ENCODE measurements around the gene RPS6KA5.

The RPS6KA5 gene

GRCh38 chr14:90891326-90891725 is 169.1 kb downstream of the RPS6KA5 start:
- no peak overlapping the region for H3K4me3 ChIP-seq (ENCODE audit: low read depth, low read length)
- no peak for TF ChIP-seq CTCF (IDR thresholded peaks at IDR 0.05; ENCODE audit: insufficient read depth, low read depth, low read length, missing control alignments)
- no peak for DNase-seq (ENCODE audit: low read depth)

GRCh38 chr14:90890322-90891020 is 170.0 kb downstream of the RPS6KA5 start:
- no peak overlapping the region for H3K4me3 ChIP-seq (ENCODE audit: low read depth, low read length)
- no peak for DNase-seq (ENCODE audit: low read depth)
- no peak for TF ChIP-seq CTCF (IDR thresholded peaks at IDR 0.05; ENCODE audit: insufficient read depth, low read depth, low read length, missing control alignments)

- no peak for DNase-seq (ENCODE audit: low read depth)
- H3K4me3 ChIP-seq (ENCODE audit: low read depth, low read length), result no peak overlapping the region
- TF ChIP-seq CTCF (IDR thresholded peaks at IDR 0.05; ENCODE audit: insufficient read depth, low read depth, low read length, missing control alignments), result no peak
Observed at GRCh38 chr14:90886297-90886815, 174.1 kb downstream of the RPS6KA5 start.

DNA sequence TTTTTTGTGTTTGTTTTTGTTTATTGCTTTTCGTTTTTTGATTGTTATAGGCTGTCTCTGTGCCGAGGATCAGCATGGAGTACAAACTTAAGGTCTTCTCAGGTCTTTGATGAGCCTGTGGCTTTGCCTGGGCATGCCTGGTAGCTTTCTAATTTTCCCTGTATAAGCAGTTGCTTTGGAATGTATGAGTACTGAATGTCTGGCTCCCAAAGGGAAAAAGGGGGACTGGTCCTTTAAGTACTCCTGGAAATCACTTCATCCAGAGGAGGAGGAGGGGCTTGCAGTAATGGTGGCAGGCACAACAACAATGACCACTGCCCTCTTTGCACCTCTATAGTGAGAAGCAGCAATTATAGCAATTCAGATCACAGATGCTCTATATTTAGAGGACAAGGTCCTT is 176.7 kb downstream of the RPS6KA5 start:
- no peak for DNase-seq (ENCODE audit: low read depth)

GRCh38 chr14:90883197-90883596 is 177.2 kb downstream of the RPS6KA5 start:
- DNase-seq (ENCODE audit: low read depth), result no peak
- TF ChIP-seq CTCF (IDR thresholded peaks at IDR 0.05; ENCODE audit: insufficient read depth, low read depth, low read length, missing control alignments), result no peak
- H3K4me3 ChIP-seq (ENCODE audit: low read depth, low read length), result no peak overlapping the region

More for the DNA sequence above, 176.7 kb downstream of the RPS6KA5 start:
- no peak for TF ChIP-seq CTCF (IDR thresholded peaks at IDR 0.05; ENCODE audit: insufficient read depth, low read depth, low read length, missing control alignments)
- no peak overlapping the region for H3K4me3 ChIP-seq (ENCODE audit: low read depth, low read length)

GRCh38 chr14:90880282-90880681 is 180.2 kb downstream of the RPS6KA5 start:
- no peak overlapping the region for H3K4me3 ChIP-seq (ENCODE audit: low read depth, low read length)
- DNase-seq (ENCODE audit: low read depth), result no peak
- no peak for TF ChIP-seq CTCF (IDR thresholded peaks at IDR 0.05; ENCODE audit: insufficient read depth, low read depth, low read length, missing control alignments)

GRCh38 chr14:90874599-90874998 is 185.8 kb downstream of the RPS6KA5 start:
- TF ChIP-seq CTCF (IDR thresholded peaks at IDR 0.05; ENCODE audit: insufficient read depth, low read depth, low read length, missing control alignments), result no peak
- H3K4me3 ChIP-seq (ENCODE audit: low read depth, low read length), result no peak overlapping the region
- no peak for DNase-seq (ENCODE audit: low read depth)
